PC-3 (cell line): ENCODE results near the gene CRHR2. TPM values are rescaled to one million over a fixed set of nuclear protein-coding genes. Genes with fewer than 3 reads are reported as not detected.

Experiments
- ATAC-seq: fragments of 200-7000 bp; cut with Tn5 transposase; 2 replicates; pipeline ENCODE4 v1.9.1; 2020; ENCODE audit warnings: mild to moderate bottlenecking, moderate library complexity
- BruUV-seq: library from RNA; stranded (reverse); fragments of 400-500 nt; replicated peaks from 2 replicates; lab custom pipeline; 2021; lab: Mats Ljungman, UMichigan
- CTCF ChIA-PET: fragments of 300-600 bp; sonication (Branson Sonifier 250); formaldehyde crosslinking; loops from one replicate; lab custom pipeline; 2022; ENCODE audit warnings: antibody characterized with exemption; lab: Charles Lee
- POLR2A ChIA-PET: fragments of 300-600 bp; sonication (Branson Sonifier 250); formaldehyde crosslinking; loops from one replicate; lab custom pipeline; 2022; ENCODE audit warnings: antibody characterized with exemption; ENCODE audit not compliant: unreplicated experiment; lab: Charles Lee
- DNase-seq: peaks from one replicate; pipeline ENCODE4 v3.0.0-alpha.2; 2015
- H2AFZ ChIP-seq: fragments of 300-600 bp; sonication (generic); 2 replicates; pipeline ENCODE4 v1.6.0; 2016; ENCODE audit warnings: antibody characterized with exemption, low read length
- H3F3A ChIP-seq: fragments of 300-600 bp; sonication (generic); one replicate; pipeline ENCODE4 v1.6.0; 2017; ENCODE audit warnings: antibody characterized with exemption, low read length, control low read depth, mild to moderate bottlenecking; ENCODE audit not compliant: unreplicated experiment
- H3K27ac ChIP-seq: fragments of 300-600 bp; sonication (generic); 2 replicates; pipeline ENCODE4 v1.5.1; 2016; ENCODE audit warnings: mild to moderate bottlenecking, low read length
- H3K27me3 ChIP-seq: fragments of 300-600 bp; sonication (generic); 2 replicates; pipeline ENCODE4 v1.6.1; 2016; ENCODE audit warnings: low read length, mixed read lengths
- H3K36me3 ChIP-seq: fragments of 300-600 bp; sonication (generic); 2 replicates; pipeline ENCODE4 v1.6.1; 2016; ENCODE audit warnings: low read depth, mixed run types, low read length, mixed read lengths
- H3K4me1 ChIP-seq: fragments of 300-600 bp; sonication (generic); 2 replicates; pipeline ENCODE4 v1.5.1; 2016; ENCODE audit warnings: low read length; ENCODE audit not compliant: insufficient read depth
- H3K4me2 ChIP-seq: fragments of 300-600 bp; sonication (generic); 2 replicates; pipeline ENCODE4 v1.6.0; 2016; ENCODE audit warnings: low read length
- H3K4me3 ChIP-seq: fragments of 300-600 bp; sonication (generic); 2 replicates; pipeline ENCODE4 v1.5.1; 2016; ENCODE audit warnings: mild to moderate bottlenecking, low read length, mixed read lengths
- H3K79me2 ChIP-seq: fragments of 300-600 bp; sonication (generic); 2 replicates; pipeline ENCODE4 v1.6.1; 2017; ENCODE audit warnings: low read length, mixed read lengths
- H3K9ac ChIP-seq: fragments of 300-600 bp; sonication (generic); 2 replicates; pipeline ENCODE4 v1.6.0; 2016; ENCODE audit warnings: mild to moderate bottlenecking, low read length
- H3K9me2 ChIP-seq: fragments of 300-600 bp; sonication (generic); replicated peaks from 2 replicates; pipeline ENCODE4 v1.6.1; 2016; ENCODE audit warnings: mixed run types, low read length, mixed read lengths
- H3K9me3 ChIP-seq: fragments of 300-600 bp; sonication (generic); 2 replicates; pipeline ENCODE4 v1.6.1; 2016; ENCODE audit warnings: low read length, mixed read lengths
- H4K20me1 ChIP-seq: fragments of 300-600 bp; sonication (generic); 2 replicates; pipeline ENCODE4 v1.6.1; 2016; ENCODE audit warnings: low read length, mixed read lengths
- EZH2 ChIP-seq: fragments of 300-600 bp; sonication (generic); IDR thresholded peaks from one replicate; pipeline ENCODE4 v1.6.1; 2017; ENCODE audit warnings: antibody characterized with exemption, mild to moderate bottlenecking, low read length; ENCODE audit not compliant: unreplicated experiment
- EZH2phosphoT487 ChIP-seq: fragments of 300-600 bp; sonication (generic); IDR thresholded peaks from 2 replicates; pipeline ENCODE4 v1.6.1; 2018; ENCODE audit warnings: mild to moderate bottlenecking, antibody characterized with exemption, low read length, borderline replicate concordance
- intact Hi-C: fragments of 100-400 bp; cut with micrococcal nuclease; formaldehyde crosslinking; loops from 2 replicates; pipeline ENCODE4 v1.9.0; 2023
- total RNA-seq: library from RNA; depleted of rRNA; stranded (reverse); fragments of >200 nt; gene quantifications from 2 replicates; pipeline ENCODE4 v1.2.3, GENCODE V29; 2014
- TF ChIP-seq, protein P1 (sequence below): fragments of 300-600 bp; sonication (generic); conservative IDR thresholded peaks from 2 replicates; pipeline ENCODE4 v1.5.1; 2017; ENCODE audit warnings: antibody characterized with exemption, low read depth, mild to moderate bottlenecking, low read length

Gene CRHR2
- total RNA-seq, 1 experiment from 2014 or later = not detected

DNA sequence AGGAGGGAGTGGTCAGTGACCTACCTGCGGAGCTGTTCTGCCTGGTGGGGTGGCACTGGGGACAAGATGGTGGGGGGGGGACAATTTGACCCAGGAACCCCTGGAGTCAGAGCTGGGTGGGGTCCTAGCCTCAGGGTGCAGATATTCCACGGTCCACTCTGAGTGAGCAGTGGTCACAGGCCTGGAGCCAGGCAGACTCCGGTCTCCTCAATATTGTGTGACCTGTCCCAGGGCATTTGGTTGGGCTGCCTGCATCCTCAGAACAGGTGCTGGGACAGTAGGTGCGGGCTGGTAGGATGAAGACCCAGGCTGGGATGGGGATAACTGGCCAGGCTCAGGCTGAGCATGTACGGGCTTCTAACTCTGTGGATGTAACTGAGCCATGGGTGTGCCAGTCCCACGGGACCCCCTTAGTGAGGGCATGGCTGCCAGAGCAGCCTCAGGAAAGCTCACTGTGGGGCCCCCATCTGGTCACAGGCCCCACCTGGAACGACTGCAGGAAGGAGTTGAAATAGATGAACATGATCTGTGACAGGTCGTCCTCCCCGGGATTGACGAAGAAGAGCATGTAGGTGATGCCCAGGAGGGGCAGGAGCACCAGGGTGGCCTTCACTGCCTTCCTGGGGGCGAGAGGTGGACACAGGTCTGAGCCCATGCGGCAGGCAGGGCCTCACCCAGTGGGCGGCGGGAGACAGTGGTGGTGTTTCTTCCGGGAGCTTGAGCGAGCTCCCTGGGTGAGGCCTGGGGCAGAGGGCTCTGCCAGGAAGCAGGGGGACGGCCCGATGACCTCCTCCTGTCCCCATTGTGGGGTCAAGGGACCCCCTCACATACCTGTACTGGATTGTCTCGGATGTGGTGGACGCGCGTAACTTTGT lies 26.9 kb downstream of the CRHR2 start:
- Histone ChIP-seq H3K4me1 (no peaks in the 10 kb centered on the region), H3K36me3 (no peaks in the 10 kb centered on the region), H3K27ac (no peak overlapping the region), H3K4me3 (no peak overlapping the region), H3K27me3 (no peaks in the 10 kb centered on the region), H3F3A (no peaks in the 10 kb centered on the region), H3K9ac (no peak overlapping the region), H2AFZ (no peak overlapping the region), H3K4me2 (no peak overlapping the region), H4K20me1 (no peaks in the 10 kb centered on the region), H3K9me3 (no peaks in the 10 kb centered on the region), H3K9me2 (no peaks in the 10 kb centered on the region), H3K79me2 (no peaks in the 10 kb centered on the region)
- ATAC-seq (no peak), DNase-seq (no peak)
- intact Hi-C loops = no loop called here
- POLR2A ChIA-PET = no interaction called here
- TF ChIP-seq EZH2 (no peak), EZH2phosphoT487 (no peak)
- TF ChIP-seq, protein P1, sequence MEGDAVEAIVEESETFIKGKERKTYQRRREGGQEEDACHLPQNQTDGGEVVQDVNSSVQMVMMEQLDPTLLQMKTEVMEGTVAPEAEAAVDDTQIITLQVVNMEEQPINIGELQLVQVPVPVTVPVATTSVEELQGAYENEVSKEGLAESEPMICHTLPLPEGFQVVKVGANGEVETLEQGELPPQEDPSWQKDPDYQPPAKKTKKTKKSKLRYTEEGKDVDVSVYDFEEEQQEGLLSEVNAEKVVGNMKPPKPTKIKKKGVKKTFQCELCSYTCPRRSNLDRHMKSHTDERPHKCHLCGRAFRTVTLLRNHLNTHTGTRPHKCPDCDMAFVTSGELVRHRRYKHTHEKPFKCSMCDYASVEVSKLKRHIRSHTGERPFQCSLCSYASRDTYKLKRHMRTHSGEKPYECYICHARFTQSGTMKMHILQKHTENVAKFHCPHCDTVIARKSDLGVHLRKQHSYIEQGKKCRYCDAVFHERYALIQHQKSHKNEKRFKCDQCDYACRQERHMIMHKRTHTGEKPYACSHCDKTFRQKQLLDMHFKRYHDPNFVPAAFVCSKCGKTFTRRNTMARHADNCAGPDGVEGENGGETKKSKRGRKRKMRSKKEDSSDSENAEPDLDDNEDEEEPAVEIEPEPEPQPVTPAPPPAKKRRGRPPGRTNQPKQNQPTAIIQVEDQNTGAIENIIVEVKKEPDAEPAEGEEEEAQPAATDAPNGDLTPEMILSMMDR = no peak
- no TSS peak for BruUV-seq
- CTCF ChIA-PET = no interaction called here

DNA sequence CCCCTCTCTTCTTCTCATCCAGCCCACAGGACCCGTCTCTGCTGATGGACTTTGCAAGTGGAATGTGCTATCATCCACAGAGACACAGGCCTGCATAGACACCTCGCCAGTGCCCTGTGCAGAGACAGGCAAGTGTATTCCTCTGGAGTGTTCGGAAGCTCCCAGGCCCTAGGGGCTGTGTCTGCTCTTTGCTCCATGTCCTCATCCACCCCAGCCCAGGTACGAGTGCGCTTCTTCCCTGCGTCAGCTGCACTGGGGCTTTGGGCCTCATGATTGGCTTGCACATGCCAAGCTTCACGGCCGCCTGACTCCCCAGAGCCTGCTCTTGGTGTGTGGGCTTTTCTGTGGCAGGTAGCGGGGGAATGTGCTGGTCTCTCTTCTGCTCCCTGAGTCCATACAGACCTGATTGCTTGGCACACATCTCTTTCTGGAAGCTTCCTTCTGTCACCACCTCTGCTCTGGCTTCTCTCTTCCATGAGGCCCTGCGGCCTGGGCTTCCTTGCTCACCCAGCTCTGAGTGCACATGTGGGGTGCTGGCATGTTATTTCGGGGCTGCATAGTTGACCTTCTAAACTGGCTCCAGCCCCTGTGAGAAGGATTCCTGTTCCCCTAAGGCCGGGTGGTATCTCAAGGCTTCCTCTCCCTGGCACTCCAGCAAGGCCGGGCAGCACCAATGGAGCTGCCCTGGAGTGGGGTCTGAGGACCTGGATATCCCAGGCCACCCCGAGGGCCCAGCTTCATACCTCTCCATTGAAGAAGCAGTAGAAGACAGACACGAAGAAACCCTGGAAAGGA lies 27.8 kb downstream of the CRHR2 start:
- no peak overlapping the region for H3K4me3 ChIP-seq
- no TSS peak for BruUV-seq
- H3K9me3 ChIP-seq = no peaks in the 10 kb centered on the region
- no peaks in the 10 kb centered on the region for H3K4me1 ChIP-seq
- no peak overlapping the region for H3K27ac ChIP-seq
- H2AFZ ChIP-seq = no peak overlapping the region
- no peak for DNase-seq
- intact Hi-C loops = no loop called here
- ChIA-PET CTCF (no interaction called here), POLR2A (no interaction called here)
- TF ChIP-seq, protein P1 = no peak
- no peaks in the 10 kb centered on the region for H3K27me3 ChIP-seq
- no peaks in the 10 kb centered on the region for H3K79me2 ChIP-seq
- no peaks in the 10 kb centered on the region for H4K20me1 ChIP-seq
- H3K9me2 ChIP-seq = no peaks in the 10 kb centered on the region
- H3K4me2 ChIP-seq = no peak overlapping the region
- H3K9ac ChIP-seq = no peak overlapping the region
- no peaks in the 10 kb centered on the region for H3K36me3 ChIP-seq
- no peak for ATAC-seq
- H3F3A ChIP-seq = no peaks in the 10 kb centered on the region
